H1 (cell line): ENCODE results near the gene TIE1. TPM values are rescaled to one million over a fixed set of nuclear protein-coding genes. Genes with fewer than 3 reads are reported as not detected.

Experiments used
- CTCF ChIA-PET: fragments of 300-600 bp; sonication (Branson Sonifier 250); formaldehyde crosslinking; loops from one replicate; lab custom pipeline; 2021; ENCODE audit not compliant: partially characterized antibody; lab: Charles Lee
- POLR2A ChIA-PET: fragments of 300-600 bp; sonication (Branson Sonifier 250); formaldehyde crosslinking; loops from one replicate; lab custom pipeline; 2021; ENCODE audit warnings: inconsistent platforms; ENCODE audit not compliant: partially characterized antibody; lab: Charles Lee
- DNase-seq, 2 experiments: peaks; one replicate each; pipeline versions ENCODE4 v3.0.0 to v3.0.0-alpha.2; 2010 to 2022; ENCODE audit warnings: low spot score in 2 of 2, low read depth in 1 of 2, mixed read lengths in 1 of 2
- FAIRE-seq: peaks from 2 replicates; lab custom pipeline; 2011; peaks lifted over from hg19 to GRCh38; lab: Jason Lieb, UNC
- H2AFZ ChIP-seq: 2 replicates; pipeline ENCODE4 v1.8.1; 2012; ENCODE audit warnings: low read length, inconsistent platforms
- H2AK5ac ChIP-seq: 2 replicates; pipeline ENCODE4 v1.6.1; 2013; ENCODE audit warnings: low read depth, low read length
- H2BK120ac ChIP-seq: replicated peaks from 2 replicates; pipeline ENCODE3; 2013; ENCODE audit warnings: low read depth, low read length, inconsistent platforms
- H2BK12ac ChIP-seq: 2 replicates; pipeline ENCODE4 v1.6.1; 2013; ENCODE audit warnings: low read depth, low read length
- H2BK15ac ChIP-seq: 2 replicates; pipeline ENCODE4 v1.6.1; 2013; ENCODE audit warnings: low read length
- H2BK20ac ChIP-seq: 2 replicates; pipeline ENCODE4 v1.6.1; 2013; ENCODE audit warnings: low read length
- H2BK5ac ChIP-seq: 2 replicates; pipeline ENCODE4 v1.6.1; 2013; ENCODE audit warnings: low read depth, low read length
- H3K14ac ChIP-seq: 2 replicates; pipeline ENCODE4 v1.6.1; 2013; ENCODE audit warnings: inconsistent platforms; ENCODE audit not compliant: insufficient read length
- H3K18ac ChIP-seq: 2 replicates; pipeline ENCODE4 v1.6.1; 2013; ENCODE audit warnings: low read length; ENCODE audit errors: extremely low read depth
- H3K23ac ChIP-seq: 2 replicates; pipeline ENCODE4 v1.6.1; 2013; ENCODE audit warnings: inconsistent platforms; ENCODE audit not compliant: insufficient read length
- H3K23me2 ChIP-seq: 2 replicates; pipeline ENCODE4 v1.6.1; 2013; ENCODE audit warnings: low read depth, low read length
- H3K27ac ChIP-seq: 2 replicates; pipeline ENCODE4 v1.6.1; 2011; ENCODE audit warnings: low read depth, low read length, inconsistent platforms
- H3K27me3 ChIP-seq, 4 experiments: replicated peaks in 1 of 4; 1 replicate in 1 of 4; 2 replicates in 3 of 4; pipeline versions ENCODE4 v1.6.1 to v1.8.1; 2011 to 2013; ENCODE audit warnings: low read length in 3 of 4, mild to moderate bottlenecking in 3 of 4, inconsistent platforms in 2 of 4, mixed read lengths in 2 of 4, moderate library complexity in 1 of 4; ENCODE audit not compliant: control insufficient read depth in 3 of 4, insufficient read depth in 3 of 4; ENCODE audit errors: extremely low read depth in 1 of 4
- H3K36me3 ChIP-seq, 4 experiments: 2 replicates each; pipeline versions ENCODE4 v1.6.1 to v1.8.1; 2011 to 2013; ENCODE audit warnings: mild to moderate bottlenecking in 4 of 4, low read length in 3 of 4, moderate library complexity in 2 of 4, control low read depth in 1 of 4, inconsistent platforms in 1 of 4; ENCODE audit not compliant: insufficient read depth in 4 of 4, control insufficient read depth in 2 of 4
- H3K4ac ChIP-seq: replicated peaks from 2 replicates; pipeline ENCODE3; 2013; ENCODE audit warnings: low read length, low read depth, mixed read lengths, inconsistent platforms; ENCODE audit not compliant: insufficient read length
- H3K4me1 ChIP-seq, 4 experiments: replicated peaks in 1 of 4; 1 replicate in 1 of 4; 2 replicates in 3 of 4; pipeline versions ENCODE4 v1.6.1 to v1.8.1; 2011 to 2013; ENCODE audit warnings: low read length in 3 of 4, inconsistent platforms in 2 of 4, mixed read lengths in 1 of 4; ENCODE audit not compliant: insufficient read depth in 4 of 4, control insufficient read depth in 3 of 4
- H3K4me2 ChIP-seq, 2 experiments: 2 replicates each; pipeline versions ENCODE4 v1.6.1 to v1.8.1; 2011 to 2013; ENCODE audit warnings: low read depth in 2 of 2, low read length in 2 of 2, control low read depth in 1 of 2, inconsistent platforms in 1 of 2, mild to moderate bottlenecking in 1 of 2; ENCODE audit not compliant: insufficient read depth in 1 of 2
- H3K4me3 ChIP-seq, 4 experiments: fragments of 200-600, 300-600 bp in 1 of 4; sonication (generic), shearing (Covaris generic), sonication (Bioruptor Twin) in 1 of 4; 2 replicates each; pipeline versions ENCODE4 v1.5.1 to v1.8.1; 2011 to 2016; ENCODE audit warnings: low read length in 4 of 4, low read depth in 3 of 4, control low read depth in 2 of 4, inconsistent platforms in 2 of 4, mild to moderate bottlenecking in 2 of 4, mixed read lengths in 1 of 4, moderate library complexity in 1 of 4; ENCODE audit not compliant: insufficient read depth in 2 of 4; ENCODE audit errors: extremely low read depth in 1 of 4
- H3K56ac ChIP-seq: replicated peaks from 2 replicates; pipeline ENCODE3; 2013; ENCODE audit warnings: low read depth, mild to moderate bottlenecking, mixed read lengths, low read length, inconsistent platforms; ENCODE audit not compliant: insufficient read length
- H3K79me1 ChIP-seq: 2 replicates; pipeline ENCODE4 v1.6.1; 2013; ENCODE audit warnings: low read depth, low read length, control low read depth
- H3K79me2 ChIP-seq, 2 experiments: 2 replicates each; pipeline versions ENCODE4 v1.6.1 to v1.8.1; 2012 to 2013; ENCODE audit warnings: low read length in 2 of 2, mild to moderate bottlenecking in 2 of 2, inconsistent platforms in 1 of 2; ENCODE audit not compliant: insufficient read depth in 2 of 2, control insufficient read depth in 1 of 2
- H3K9ac ChIP-seq, 4 experiments: replicated peaks in 1 of 4; 1 replicate in 1 of 4; 2 replicates in 3 of 4; pipeline versions ENCODE4 v1.6.1 to v1.8.1; 2011 to 2013; ENCODE audit warnings: low read depth in 3 of 4, low read length in 3 of 4, control low read depth in 2 of 4, mild to moderate bottlenecking in 2 of 4, moderate library complexity in 2 of 4, inconsistent platforms in 1 of 4; ENCODE audit errors: extremely low read depth in 1 of 4
- H3K9me3 ChIP-seq, 2 experiments: 2 replicates each; pipeline versions ENCODE4 v1.6.1 to v1.8.1; 2012 to 2013; ENCODE audit warnings: mild to moderate bottlenecking in 2 of 2, moderate library complexity in 2 of 2, control low read depth in 1 of 2, inconsistent platforms in 1 of 2, low read depth in 1 of 2, low read length in 1 of 2, mixed read lengths in 1 of 2; ENCODE audit not compliant: insufficient read depth in 2 of 2
- H4K20me1 ChIP-seq, 2 experiments: replicated peaks in 1 of 2; 2 replicates each; pipeline versions ENCODE3 to v1.8.1; 2011 to 2013; ENCODE audit warnings: inconsistent platforms in 2 of 2, low read length in 2 of 2, mild to moderate bottlenecking in 1 of 2; ENCODE audit not compliant: insufficient read depth in 2 of 2, control insufficient read depth in 1 of 2
- H4K5ac ChIP-seq: 2 replicates; pipeline ENCODE4 v1.6.1; 2013; ENCODE audit warnings: low read length, low read depth, mixed read lengths, inconsistent platforms; ENCODE audit not compliant: insufficient read length
- H4K8ac ChIP-seq: 2 replicates; pipeline ENCODE4 v1.8.0; 2013; ENCODE audit warnings: mild to moderate bottlenecking, moderate library complexity, low read length, inconsistent platforms; ENCODE audit not compliant: insufficient read depth; ENCODE audit errors: extremely low read depth
- H4K91ac ChIP-seq: replicated peaks from 2 replicates; pipeline ENCODE3; 2013; ENCODE audit warnings: low read length, mixed read lengths, inconsistent platforms; ENCODE audit not compliant: insufficient read length
- CEBPB ChIP-seq: IDR thresholded peaks from 2 replicates; pipeline ENCODE4 v1.6.1; 2012; ENCODE audit warnings: low read depth, low read length
- CHD1 ChIP-seq: IDR thresholded peaks from 2 replicates; pipeline ENCODE4 v1.6.1; 2012; ENCODE audit warnings: low read depth, low read length, improper control_type of control experiment
- EGR1 ChIP-seq: IDR thresholded peaks from 2 replicates; pipeline ENCODE4 v1.6.1; 2011; ENCODE audit warnings: low read depth, low read length, borderline replicate concordance
- GABPA ChIP-seq: IDR thresholded peaks from 2 replicates; pipeline ENCODE4 v1.6.1; 2011; ENCODE audit warnings: mild to moderate bottlenecking, low read length, moderate library complexity, borderline replicate concordance; ENCODE audit not compliant: insufficient read depth
- NRF1 ChIP-seq: IDR thresholded peaks from 2 replicates; pipeline ENCODE4 v1.6.1; 2011; ENCODE audit warnings: mild to moderate bottlenecking, low read depth, low read length, improper control_type of control experiment
- SP4 ChIP-seq: IDR thresholded peaks from 2 replicates; pipeline ENCODE4 v1.6.1; 2012; ENCODE audit warnings: low read length, inconsistent platforms
- SRF ChIP-seq: IDR thresholded peaks from 2 replicates; pipeline ENCODE4 v1.6.1; 2011; ENCODE audit warnings: mild to moderate bottlenecking, low read depth, low read length, moderate library complexity
- SUZ12 ChIP-seq: fragments of 200-600 bp; sonication (generic); IDR thresholded peaks from 2 replicates; pipeline ENCODE4 v1.6.1; 2012; ENCODE audit warnings: mild to moderate bottlenecking, inconsistent platforms, low read length, moderate library complexity, mixed read lengths
- ZNF274 ChIP-seq: IDR thresholded peaks from 2 replicates; pipeline ENCODE4 v1.7.0; 2012; ENCODE audit warnings: low read length, borderline replicate concordance; ENCODE audit errors: extremely low read depth
- WGBS, 2 experiments: shearing (Covaris generic) in 1 of 2; methylation state at CpG; one replicate each; pipeline versions ENCODE4 v1.1.6 to v1.1.7; 2013 to 2015; ENCODE audit warnings: low lambda C conversion rate in 2 of 2, mixed read lengths in 2 of 2, inconsistent platforms in 1 of 2, low coverage in 1 of 2, missing lambda C conversion rate in 1 of 2; ENCODE audit not compliant: insufficient replicate concordance in 2 of 2, insufficient coverage in 1 of 2, insufficient read length in 1 of 2; ENCODE audit errors: extremely low coverage in 1 of 2, missing lambda C conversion rate in 1 of 2; 5-methylcytosine and 5-hydroxymethylcytosine counted together
- polyA plus RNA-seq, 7 experiments: library from polyadenylated mRNA; depleted of rRNA in 3 of 7; stranded (reverse) in 5 of 7; unstranded in 2 of 7; fragments of >200 nt in 5 of 7; fragments of 200-250 nt in 2 of 7; gene quantifications; 1 replicate in 5 of 7; 2 replicates in 1 of 7; 4 replicates in 1 of 7; pipeline versions ENCODE4 v1.2.1 to v1.2.3, GENCODE V29; 2011 to 2013; ENCODE audit warnings: missing spikeins in 2 of 7, mixed read lengths in 2 of 7
- total RNA-seq: library from RNA; stranded (reverse); fragmentation: NEBNext Ultra II Directional; extraction: Animal tissue kit (Norgen Biotek cat#: 25700); gene quantifications from 2 replicates; pipeline ENCODE4 v1.2.1, GENCODE V29; 2021
- TF ChIP-seq, protein P1 (sequence below): IDR thresholded peaks from 2 replicates; pipeline ENCODE4 v1.6.1; 2011; ENCODE audit warnings: low read length, improper control_type of control experiment
- TF ChIP-seq, protein P2 (sequence below): IDR thresholded peaks from 2 replicates; pipeline ENCODE4 v1.6.1; 2012; ENCODE audit warnings: low read length, inconsistent platforms

TIE1 gene
- total and polyA plus RNA-seq, 2 of the 8 experiments (the other 6 are each of a cell fraction or from before 2014, with no cell fraction given) = 0.74 to 2.2 TPM

DNA sequence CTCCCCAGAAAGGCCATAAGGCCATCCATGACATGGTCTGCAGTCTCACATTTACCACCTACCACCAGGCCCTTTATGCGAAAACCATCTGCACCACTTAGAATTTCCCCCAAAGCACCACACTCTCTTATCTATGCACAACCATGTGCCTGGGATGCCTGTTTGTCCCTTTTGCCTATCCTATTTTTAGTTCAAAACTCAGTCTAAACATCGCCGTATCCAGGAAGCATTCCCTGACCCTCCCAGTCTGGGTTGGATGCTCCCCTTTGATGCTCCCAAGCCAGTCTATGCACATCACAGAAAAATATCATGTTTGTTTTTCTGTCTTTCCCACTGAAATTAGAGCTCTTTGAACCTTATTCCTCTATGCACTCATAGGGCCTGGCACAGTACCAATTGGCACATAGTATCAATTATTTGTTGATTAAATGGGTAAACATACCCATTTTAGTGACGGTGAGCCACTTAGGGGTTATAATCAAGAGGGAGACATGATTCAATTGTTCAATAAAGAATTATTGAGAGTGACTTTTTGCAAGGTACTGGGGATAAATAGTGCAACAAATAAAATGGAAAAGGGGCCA, 43.6 kb downstream of the TIE1 start:
- ChIA-PET CTCF (interaction anchor here (0.6 to 0.7 kb wide), 2 partner anchors 505 to 1199 kb away, joined by 4 read pairs; no protein-coding TSS in a partner anchor), POLR2A (no interaction called here)
- Histone ChIP-seq H3K23ac (no peak overlapping the region), H2BK12ac (no peak overlapping the region), H2BK5ac (no peak overlapping the region), H3K4me1 (peaks cover 0 to 6% (median 2%) of the 10 kb centered on the region in 4 experiments; a peak in 5 of 7 replicates), H3K27ac (no peak overlapping the region), H2BK20ac (no peak overlapping the region), H3K27me3 (peaks cover 0 to 5% (median 0%) of the 10 kb centered on the region in 4 experiments; a peak in 2 of 7 replicates), H4K20me1 (no peaks in the 10 kb centered on the region), H3K9ac (no peak overlapping the region), H4K5ac (no peak overlapping the region), H3K56ac (no peak overlapping the region), H3K4me3 (no peak overlapping the region), H2BK120ac (no peak overlapping the region), H4K8ac (no peak overlapping the region), H3K18ac (no peak overlapping the region), H3K79me2 (no peaks in the 10 kb centered on the region), H2BK15ac (no peak overlapping the region), H3K79me1 (no peaks in the 10 kb centered on the region), H3K9me3 (no peaks in the 10 kb centered on the region), H2AFZ (no peak overlapping the region), H2AK5ac (no peak overlapping the region), H3K4ac (no peak overlapping the region), H3K23me2 (peaks cover 3% of the 10 kb centered on the region; the same call in 1 of the 2 replicates), H3K14ac (no peak overlapping the region), H3K4me2 (no peak overlapping the region), H4K91ac (no peak overlapping the region), H3K36me3 (no peaks in the 10 kb centered on the region)
- DNase-seq (no peak), FAIRE-seq (no peak)
- TF ChIP-seq SUZ12 (no peak), CEBPB (no peak), NRF1 (no peak), CHD1 (no peak), SRF (no peak), SP4 (no peak), EGR1 (no peak), ZNF274 (no peak), GABPA (no peak)
- TF ChIP-seq, protein P1, sequence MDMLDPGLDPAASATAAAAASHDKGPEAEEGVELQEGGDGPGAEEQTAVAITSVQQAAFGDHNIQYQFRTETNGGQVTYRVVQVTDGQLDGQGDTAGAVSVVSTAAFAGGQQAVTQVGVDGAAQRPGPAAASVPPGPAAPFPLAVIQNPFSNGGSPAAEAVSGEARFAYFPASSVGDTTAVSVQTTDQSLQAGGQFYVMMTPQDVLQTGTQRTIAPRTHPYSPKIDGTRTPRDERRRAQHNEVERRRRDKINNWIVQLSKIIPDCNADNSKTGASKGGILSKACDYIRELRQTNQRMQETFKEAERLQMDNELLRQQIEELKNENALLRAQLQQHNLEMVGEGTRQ = no peak
- TF ChIP-seq, protein P2, sequence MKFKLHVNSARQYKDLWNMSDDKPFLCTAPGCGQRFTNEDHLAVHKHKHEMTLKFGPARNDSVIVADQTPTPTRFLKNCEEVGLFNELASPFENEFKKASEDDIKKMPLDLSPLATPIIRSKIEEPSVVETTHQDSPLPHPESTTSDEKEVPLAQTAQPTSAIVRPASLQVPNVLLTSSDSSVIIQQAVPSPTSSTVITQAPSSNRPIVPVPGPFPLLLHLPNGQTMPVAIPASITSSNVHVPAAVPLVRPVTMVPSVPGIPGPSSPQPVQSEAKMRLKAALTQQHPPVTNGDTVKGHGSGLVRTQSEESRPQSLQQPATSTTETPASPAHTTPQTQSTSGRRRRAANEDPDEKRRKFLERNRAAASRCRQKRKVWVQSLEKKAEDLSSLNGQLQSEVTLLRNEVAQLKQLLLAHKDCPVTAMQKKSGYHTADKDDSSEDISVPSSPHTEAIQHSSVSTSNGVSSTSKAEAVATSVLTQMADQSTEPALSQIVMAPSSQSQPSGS = no peak
- WGBS, 2 experiments = 94% methylated on average over 4 of the region's 4 CpGs; no CpG with 5 or more reads in 1 of the 2 experiments
